Retina (tissue), 1 donor: ENCODE data around the gene HDAC11.
"Not testable (repeated sequence)": the region's sequence is repeated elsewhere in the genome, so short reads cannot be mapped to it uniquely, and the experiment has no call there.

ENCODE experiments used
- DNase-seq: peaks from one replicate; pipeline ENCODE4 v3.0.0-alpha.2; 2016

The HDAC11 gene, protein sequence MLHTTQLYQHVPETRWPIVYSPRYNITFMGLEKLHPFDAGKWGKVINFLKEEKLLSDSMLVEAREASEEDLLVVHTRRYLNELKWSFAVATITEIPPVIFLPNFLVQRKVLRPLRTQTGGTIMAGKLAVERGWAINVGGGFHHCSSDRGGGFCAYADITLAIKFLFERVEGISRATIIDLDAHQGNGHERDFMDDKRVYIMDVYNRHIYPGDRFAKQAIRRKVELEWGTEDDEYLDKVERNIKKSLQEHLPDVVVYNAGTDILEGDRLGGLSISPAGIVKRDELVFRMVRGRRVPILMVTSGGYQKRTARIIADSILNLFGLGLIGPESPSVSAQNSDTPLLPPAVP

DNA sequence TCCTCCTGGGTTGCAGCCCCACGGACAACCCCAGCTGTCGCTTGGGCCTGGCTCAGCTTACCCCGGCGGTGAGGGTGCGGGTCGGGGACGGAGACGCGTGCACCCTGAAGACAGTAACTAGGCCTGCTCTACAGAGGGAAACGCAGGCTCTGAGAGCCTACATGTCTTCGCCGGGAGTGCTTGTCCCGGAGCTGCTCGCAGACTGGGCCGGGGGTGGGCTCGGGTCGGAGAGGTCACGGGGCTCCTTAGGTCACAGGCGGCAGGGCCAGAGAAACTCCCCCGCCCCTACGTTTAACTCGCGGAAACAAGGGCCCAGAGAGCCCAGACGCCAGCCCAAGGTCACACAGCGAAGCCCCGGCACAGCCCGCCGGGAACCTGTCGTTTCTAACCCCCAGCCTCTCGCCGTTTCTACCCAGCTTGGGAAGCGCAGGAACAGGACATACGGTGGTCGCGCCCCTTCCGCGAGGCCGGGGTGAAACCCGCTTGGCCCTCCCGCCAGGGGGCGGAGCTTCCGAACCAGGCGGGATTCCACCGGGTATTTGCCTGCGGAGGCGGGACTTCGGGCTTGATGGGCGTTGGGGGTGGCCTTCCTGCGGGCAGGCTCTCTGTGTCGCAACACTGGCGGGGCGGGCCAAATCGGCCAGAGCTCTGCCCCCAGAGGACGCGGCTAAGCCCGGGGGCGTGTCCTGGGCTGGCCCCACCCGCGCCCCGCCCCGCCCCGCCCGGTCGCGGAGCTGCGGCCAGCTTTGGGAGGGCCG lies at the start of gene HDAC11:
HDAC11 (plus strand) TSS at position 725 of the 758 bp plus-strand sequence. CDS start 42 bp downstream, outside the sequence.
- peak; percentile 96 for DNase-seq

DNA sequence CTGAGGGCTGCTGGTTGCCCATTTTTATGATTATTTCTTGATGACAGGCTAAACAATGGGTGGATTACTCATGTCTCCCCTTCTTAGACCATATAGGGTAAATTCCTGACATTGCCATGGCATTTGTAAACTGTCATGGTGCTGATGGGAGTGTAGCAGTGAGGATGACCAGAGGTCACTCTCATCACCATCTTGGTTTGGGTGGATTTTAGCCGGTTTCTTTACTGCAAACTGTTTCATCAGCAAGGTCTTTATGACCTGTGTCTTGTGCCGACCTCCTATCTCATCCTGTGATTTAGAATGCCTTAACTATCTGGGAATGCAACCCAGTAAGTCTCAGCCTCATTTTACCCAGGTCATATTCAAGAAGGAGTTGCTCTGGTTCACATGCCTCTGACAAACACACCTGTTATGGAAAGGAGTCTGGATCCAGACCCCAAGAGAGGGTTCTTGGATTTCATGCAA lies 49.7 kb upstream of the HDAC11 start:
- DNase-seq: not testable (repeated sequence)

DNA sequence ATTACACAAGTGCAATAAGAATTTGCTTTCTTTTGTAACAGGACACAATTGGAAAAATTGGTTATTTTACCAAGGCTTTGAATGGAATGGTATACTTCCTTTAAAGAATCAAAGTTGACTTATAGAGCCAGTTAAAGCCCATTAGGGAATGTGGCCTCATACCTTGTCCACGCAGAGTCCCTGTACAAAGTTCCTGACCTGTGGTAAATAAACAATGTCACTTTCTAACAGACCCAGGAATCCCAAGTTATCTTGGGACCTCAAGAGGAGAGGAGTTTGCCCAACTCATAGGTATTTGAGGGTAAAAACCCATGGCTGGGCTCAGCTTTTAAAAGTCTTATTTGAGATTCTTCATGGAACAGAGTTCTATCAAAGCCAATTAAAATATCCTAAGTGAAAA lies 48.0 kb upstream of the HDAC11 start:
- no peak for DNase-seq

DNA sequence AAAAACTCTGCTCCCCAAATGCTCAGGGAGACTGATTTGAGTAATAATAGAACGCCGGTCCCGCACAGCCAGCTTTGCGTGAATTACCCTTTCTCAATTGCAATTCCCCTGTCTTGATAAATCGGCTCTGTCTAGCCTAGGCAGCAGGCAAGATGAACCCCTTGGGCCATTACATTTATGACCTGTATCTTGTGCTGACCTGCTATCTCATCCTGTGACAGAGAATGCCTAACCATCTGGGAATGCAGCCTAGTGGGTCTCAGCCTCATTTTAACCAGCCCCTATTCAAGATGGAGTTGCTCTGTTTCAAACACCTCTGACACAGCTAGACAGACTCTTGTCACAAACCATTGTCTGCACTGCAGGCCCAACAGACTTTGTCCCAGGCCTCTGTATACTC lies 46.2 kb upstream of the HDAC11 start:
- DNase-seq: no peak

DNA sequence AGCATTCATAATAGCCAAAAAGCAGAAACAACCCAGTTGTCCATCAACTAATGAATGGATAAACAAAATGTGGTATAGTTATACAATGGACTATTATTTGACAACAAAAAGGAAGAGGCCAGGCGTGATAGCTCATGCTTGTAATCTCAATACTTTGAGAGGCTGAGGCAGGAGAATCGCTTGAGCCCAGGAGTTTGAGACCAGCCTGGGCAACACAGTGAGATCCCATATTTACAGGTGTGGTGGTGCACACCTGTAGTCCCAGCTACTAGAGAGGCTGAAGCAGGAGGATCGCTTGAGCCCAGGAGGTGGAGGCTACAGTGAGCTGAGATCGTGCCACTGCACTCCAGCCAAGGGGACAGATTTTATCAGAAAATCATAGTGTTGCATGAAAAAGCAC lies 43.9 kb upstream of the HDAC11 start:
- DNase-seq: not testable (repeated sequence)

DNA sequence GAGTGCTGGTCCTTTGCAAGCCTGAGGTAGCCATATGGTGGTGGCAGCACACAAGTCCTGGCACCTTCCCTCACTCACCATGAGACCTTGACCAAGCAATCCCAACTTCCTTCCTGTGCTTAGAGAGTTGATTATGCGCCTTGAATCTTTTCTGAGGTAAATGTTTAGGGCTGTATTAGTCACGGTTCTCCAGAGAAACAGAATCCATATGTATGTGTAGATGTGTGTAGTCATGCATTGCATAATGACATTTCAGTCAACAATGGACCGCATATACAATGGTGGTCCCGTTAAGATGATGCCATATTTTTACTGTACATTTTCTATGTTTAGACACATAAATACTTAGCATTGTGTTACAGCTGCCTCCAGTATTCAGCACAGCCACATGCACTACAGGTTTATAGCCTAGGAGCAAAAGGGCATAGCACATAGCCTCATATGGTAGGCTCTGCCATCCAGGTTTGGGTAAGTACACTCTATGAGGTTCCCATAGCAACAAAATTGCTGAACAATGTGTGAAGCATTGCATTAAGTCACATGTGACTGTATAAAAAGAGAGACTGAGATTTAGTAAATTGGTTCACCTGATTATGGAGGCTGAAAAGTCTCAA lies 39.8 kb upstream of the HDAC11 start:
- DNase-seq: no peak

DNA sequence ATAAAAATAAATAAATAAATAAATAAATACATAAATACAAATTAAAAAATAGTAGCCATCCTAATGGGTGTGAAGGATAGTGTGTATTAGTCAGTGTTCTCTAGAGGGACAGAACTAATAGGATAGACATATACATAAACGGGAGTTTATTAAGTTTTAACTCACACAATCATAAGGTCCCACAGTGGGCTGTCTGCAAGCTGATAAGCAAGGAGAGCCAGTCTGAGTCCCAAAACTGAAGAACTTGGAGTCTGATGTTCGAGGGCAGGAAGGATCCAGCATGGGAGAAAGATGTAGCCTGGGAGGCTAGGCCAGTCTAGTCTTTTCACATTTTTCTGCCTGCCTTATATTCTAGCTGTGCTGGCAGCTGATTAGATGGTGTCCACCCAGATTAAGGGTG lies 37.2 kb upstream of the HDAC11 start:
- not testable (repeated sequence) for DNase-seq

DNA sequence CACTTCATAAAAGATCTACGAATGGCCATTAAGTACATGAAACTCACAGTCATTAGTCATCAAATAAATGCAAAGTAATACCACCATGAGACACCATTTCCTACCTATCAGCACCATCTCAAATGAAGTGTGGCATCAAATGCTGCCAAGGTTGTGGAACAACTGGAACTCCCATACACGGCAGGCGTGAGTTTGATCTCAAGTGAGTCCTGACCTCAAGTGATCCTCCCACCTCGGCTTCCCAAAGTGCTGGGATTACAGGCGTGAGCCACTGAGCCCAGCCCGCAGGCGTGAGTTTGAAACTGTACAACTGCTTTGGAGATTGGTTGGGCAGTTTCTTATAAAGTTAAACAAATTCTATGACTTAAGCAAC lies 28.8 kb upstream of the HDAC11 start:
- no peak for DNase-seq

DNA sequence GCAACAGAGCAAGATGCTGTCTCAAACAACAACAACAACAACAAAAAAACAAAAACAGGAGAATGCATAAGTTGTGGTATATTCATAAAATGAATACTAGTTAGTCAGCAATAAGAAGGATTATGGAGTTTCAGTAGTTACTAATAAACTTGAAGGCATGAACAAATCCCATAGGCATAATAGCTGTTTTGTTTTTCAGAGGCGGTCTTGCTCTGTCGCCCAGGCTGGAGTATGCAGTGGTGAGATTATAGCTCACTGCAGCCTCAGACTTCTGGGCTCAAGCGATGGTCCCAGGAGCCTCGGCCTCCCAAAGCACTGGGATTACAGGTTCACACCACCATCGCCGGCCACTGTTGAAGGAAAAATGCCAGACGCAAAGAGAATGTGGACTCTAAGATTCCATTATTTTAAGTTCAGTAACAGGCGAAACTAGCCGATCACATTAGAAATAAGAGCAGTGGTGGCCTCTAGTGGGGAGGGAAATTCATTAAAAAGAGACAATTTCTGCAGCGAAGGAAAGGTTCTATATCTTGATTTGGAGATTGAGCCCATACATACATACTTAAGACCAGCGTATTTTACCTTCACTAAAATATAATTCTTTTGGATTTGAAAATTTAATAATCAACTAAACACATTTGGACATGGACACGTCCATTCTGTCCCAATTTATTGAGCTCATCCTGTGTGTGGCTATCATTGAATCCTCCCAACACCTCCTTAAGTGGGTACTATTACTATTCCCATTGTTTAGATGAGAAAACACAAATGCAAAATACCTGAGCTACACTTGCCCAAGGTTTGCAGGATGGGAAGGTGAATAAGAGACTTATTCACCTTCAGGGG lies 27.4 kb upstream of the HDAC11 start:
- peak; percentile 62 for DNase-seq

DNA sequence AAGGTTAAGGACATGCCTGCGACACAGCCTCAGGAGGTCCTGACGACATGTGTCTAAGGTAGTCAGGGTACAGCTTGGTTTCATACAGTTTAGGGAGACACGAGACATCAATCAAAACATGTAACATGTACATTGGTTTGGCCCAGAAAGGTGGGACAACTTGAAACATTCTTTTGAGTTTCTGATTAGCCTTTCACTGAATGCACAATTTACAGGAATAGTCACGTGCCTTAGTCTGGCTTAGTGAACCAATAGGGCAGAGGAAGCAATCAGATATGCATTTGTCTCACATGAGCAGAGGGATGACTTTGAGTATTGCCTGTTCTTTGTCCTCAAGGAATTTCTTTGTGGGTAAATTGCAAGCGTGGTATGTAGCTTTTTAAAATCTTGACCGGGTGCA lies 24.5 kb upstream of the HDAC11 start:
- DNase-seq: no peak

DNA sequence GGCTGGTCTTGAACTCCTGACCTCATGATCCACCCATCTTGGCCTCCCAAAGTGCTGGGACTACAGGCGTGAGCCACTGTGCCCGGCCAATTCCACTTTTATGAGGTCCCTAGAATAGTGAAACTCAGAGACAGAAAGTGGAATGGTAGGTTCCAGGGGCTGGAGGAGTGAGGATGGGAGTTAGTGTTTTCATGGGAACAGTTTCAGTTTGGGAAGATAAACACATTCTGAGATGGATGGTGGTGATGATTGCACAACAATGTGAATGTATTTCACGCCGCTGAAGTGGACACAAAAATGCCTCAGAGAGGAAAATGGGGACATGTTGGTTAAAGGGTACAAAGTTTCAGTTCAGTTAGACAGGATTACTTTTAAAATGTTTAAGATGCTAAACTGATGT lies 22.5 kb upstream of the HDAC11 start:
- DNase-seq: no peak

DNA sequence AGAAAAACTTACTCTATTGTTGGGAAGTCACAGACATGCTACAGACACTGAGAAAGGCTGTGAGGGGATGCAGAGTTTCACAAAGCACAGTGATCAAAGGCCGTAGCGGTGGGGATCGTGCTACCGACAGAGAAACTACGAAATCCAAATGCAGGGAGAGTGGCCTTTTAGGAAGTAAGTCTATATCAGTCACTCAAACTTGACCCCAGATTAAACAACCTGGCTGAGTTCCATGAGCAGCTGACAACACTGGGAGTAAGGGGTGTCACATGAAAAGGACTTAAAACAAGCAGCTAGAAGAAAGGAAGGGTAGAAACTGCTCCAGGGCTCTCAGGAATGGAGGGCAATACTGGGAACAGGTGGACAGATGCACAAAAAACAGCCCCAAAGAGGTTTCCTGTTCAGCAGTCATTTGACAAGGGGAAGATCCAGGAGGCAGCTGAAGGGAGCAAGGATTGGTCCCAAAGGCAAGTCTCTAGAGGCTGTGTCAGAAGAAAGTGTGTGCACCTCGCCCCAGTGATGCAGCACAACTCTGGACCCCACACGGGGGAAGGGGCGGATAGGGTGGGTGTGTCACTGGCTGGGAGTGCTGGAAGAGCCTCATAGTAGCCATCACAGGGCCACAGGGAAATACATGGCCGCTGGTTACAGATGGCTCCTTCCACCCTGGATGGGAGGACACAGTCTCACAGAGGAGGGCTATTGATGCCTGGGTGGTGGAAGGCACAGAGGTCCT lies 20.3 kb upstream of the HDAC11 start:
- no peak for DNase-seq

DNA sequence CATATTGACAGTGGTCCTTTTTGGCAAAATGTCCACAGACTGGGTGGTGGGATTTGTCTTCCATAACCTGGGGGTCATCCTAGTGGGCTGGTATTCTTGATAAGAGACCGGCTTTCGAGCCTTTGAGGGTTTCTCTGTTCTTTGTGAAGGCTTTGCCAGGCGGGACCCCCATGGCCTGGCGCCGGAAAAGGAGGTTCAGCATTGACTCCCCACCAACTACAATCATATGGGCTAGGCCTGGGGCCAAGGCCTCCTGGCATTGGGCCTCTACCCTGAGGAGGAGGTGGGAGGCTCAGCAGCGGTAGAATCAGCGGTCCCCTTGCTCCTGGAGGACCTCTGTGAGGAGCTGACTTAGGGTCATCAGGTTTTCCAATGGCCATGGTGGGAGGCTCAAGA lies 19.8 kb upstream of the HDAC11 start:
- DNase-seq: no peak

DNA sequence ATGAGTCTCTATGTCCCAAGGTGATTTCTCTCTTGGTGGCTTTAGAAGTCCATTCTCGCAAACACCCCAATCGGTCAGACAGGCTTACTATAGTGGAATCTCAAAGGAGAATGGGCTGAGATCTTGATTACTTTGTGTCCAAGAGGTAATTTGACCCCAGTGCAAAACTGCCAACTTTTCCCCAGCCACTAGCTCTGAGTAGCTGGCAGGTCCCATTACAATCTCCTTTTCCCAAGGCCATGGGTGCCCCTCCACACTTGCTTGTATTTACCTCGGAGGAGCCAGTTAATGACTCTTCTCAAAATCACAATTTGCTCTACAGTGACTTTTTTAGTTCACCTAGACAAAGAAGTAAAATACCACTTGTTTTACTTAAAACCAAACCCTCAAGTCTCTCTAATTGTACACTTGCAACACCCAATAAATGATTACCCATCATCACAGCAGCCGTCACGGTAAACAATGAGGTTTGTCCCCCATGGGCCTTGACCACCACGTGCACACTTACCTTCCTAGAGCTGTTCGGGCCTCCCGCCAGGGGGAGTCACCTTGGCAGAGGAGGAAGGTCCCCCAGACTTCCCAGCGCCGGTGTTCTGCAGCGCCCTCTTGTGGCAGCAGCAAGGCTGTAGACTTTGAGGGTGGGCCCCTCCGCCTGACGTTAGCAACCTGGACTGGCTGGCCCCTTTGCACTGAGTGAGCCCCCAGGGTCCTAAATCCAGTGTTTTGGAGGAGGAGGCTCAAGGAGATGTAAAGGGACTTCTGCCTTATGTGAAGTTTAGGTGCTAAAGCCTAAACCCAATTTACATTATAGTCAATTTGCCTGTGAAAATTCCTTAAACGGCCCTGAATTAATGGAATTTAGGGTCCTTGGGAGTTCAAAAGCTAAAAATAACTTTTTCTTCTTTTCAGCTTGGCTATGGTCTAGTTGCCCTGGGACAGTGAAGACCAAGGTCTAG lies 18.7 kb upstream of the HDAC11 start:
- DNase-seq: peak; percentile 73

DNA sequence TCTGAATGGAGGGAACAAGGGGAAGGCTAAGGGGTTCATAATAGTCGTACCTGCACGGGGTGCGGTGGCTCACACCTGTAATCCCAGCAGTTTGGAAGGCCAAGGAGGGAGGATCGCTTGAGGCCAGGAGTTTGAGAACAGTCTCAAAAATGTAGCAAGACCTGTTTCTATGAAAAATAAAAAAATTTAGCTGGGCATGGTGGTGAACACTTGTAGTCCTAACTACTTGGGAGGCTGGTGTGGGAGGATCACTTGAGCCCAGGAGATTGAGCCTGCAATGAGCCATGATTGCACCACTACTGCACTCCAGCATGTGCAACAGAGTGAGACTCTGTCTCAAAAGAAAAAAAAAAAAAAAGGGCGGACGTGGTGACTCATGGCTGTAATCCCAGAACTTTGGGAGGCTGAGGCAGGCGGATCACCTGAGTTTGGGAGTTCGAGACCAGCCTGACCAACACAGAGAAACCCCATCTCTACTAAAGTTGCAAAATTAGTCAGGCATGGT lies 17.9 kb upstream of the HDAC11 start:
- no peak for DNase-seq

DNA sequence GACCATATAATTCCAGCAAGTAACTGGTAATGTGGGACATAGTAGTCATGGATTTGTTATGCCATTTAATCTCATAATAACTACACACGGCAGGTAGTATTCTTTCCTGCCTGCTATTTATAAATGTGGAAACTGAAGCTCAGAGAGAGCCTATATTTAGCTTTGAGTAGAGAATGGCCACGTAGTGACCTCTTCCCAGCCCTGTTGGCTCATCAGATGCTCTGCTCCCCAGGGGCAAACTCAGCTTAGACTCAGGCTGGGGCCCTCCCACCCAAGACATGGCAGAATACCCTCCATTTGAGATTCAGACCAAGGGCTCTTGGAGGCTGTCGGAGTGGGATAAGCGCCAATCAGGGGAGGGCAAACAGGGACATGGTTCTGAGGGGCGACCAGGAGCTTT lies 17.3 kb upstream of the HDAC11 start:
- no peak for DNase-seq

DNA sequence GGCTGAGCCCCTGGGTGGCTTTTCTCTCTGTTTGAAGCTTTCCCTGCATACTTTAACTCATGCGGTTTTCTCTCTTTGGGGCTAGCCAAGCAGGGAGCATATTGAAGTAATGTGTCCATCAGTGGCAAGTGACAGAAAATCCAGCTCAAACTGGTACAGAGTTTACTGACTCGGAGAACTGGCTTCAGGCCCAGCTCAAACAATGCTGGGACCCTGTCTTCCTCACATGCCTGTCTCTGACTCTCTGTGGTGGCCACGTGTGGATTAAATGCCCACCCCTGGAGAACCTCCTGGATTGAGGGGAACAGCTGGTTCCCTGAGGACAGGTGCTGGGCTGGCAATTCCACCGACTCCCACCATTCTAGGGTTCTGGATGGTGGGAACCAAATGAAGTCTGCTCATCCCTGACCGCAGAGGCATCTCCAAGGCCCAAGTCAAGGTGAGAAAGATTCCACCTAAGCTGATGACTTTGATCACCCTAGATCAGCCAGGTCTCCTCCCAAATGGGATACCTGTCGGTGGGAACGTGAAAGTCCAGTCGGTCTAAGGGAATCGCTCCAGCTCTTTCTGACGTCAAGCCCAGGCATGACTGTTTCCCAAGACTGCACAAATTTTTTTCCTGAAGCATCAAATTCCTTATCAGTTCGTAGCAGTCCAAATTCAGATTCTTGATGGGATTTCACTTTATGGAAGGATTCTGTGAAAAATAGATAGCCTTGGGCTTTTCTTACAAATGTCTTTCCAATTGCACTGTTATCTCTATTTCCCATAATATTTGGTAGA lies 16.3 kb upstream of the HDAC11 start:
- no peak for DNase-seq

DNA sequence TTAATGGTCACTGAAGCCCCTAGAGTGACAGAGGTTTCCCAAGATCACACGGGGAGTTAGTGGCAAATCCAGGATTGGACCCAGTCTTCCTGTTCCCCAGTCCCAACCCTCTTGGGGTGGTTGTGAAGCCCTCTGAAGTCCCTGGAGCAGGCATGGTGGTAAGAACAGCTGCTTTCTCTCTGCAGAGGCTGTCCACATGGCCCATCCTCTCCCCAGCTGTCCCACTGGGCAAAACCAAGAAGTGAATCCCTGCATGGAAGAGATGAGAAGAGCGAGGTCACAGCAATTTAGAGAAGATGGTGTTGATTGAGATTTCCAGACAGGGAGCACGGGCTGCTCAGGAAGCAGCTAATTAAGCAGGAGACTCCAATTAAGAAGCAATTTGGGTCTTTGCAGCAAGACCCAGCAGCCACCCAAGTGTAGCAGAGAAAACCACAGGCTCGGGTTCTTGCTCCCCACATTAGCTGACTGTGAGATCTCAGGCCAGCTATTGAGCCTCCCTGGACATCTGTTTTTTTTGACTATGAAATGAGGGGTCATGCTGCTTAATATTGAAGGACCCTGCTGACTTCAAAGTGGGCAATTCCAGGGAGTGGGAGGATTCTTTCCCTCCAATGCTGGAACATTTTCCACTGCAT lies 14.8 kb upstream of the HDAC11 start:
- DNase-seq: no peak

DNA sequence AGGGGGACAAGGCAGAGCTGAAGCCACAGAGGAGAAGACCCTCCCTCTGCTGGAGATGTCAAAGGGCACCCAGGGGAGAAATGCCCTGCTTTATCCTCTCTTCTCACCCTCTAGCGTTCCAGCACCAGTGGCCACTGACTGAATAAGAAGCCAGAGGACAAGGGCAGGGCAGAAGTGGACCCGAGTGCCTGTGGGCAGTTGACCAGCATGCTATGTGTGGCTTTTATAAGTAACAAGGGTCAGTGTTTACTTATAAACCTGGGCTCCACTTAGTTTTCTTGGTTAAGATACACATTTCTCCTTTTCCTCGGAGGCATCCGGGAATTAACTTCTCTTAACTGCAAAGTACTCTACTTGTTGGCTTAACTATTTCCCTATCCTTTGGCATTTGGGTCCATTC lies 13.3 kb upstream of the HDAC11 start:
- no peak for DNase-seq
